ENCODE measurements around the gene MAP2K1. TPM values are rescaled to one million over a fixed set of nuclear protein-coding genes. Genes with fewer than 3 reads are reported as not detected.
A peak's percentile ranks its signal among the peaks of the same experiment; 100 is the strongest.

Gene MAP2K1
- polyA plus RNA-seq, 1 of the 3 experiments (the other 2 are of a cell fraction) = 21.8 TPM

- Histone ChIP-seq H3K9ac (peak overlapping the region; percentile 84), H3F3A (replicated peaks; ENCODE audit: insufficient read depth) (peaks cover 13% of the 10 kb centered on the region), H3K36me3 (replicated peaks in 1 of 2; ENCODE audit: control insufficient read depth in 1 of 2, insufficient read depth in 2 of 2, low read length in 1 of 2) (peaks cover 3% of the 10 kb centered on the region in 2 experiments), H2AFZ (ENCODE audit: low read depth) (peak overlapping the region; percentile 89), H3K27ac (ENCODE audit: low read depth in 2 of 2, low read length in 1 of 2) (peak overlapping the region; percentile 47 to 67; a peak in 3 of 4 replicates), H3K4me1 (ENCODE audit: control insufficient read depth in 1 of 2, insufficient read depth in 2 of 2, low read depth in 1 of 2, low read length in 1 of 2) (peaks cover 0 to 3% of the 10 kb centered on the region in 2 experiments; a peak in 1 of 4 replicates), H4K20me1 (ENCODE audit: insufficient read depth) (no peaks in the 10 kb centered on the region), H3K9me3 (no peaks in the 10 kb centered on the region), H3K27me3 (ENCODE audit: insufficient read depth) (no peaks in the 10 kb centered on the region), H3K79me2 (ENCODE audit: insufficient read depth) (peaks cover 20% of the 10 kb centered on the region; the same call in 1 of the 2 replicates), H3K9me2 (no peaks in the 10 kb centered on the region), H3K4me3 (ENCODE audit: low read depth in 2 of 2, low read length in 1 of 2) (peak overlapping the region; percentile 64 to 86), H3K4me2 (peak overlapping the region; percentile 98)
- WGBS (ENCODE audit: low lambda C conversion rate) = 2% methylated on average over 12 of the region's 12 CpGs
- ChIA-PET CTCF (interaction anchor here (1.2 to 4.5 kb wide), 3 partner anchors 13 to 142 kb away, joined by 3 to 24 read pairs (median 3); partner anchors contain the start of genes MAP2K1 and SNAPC5), POLR2A (no interaction called here)
- DNase-seq = no peak
- TF ChIP-seq TAF1 (IDR thresholded peaks at IDR 0.05; ENCODE audit: borderline replicate concordance, low read depth, low read length) (no peak), RFX5 (IDR thresholded peaks at IDR 0.05; ENCODE audit: low read length) (no peak), FOXJ3 (CRISPR knock-in tag; IDR thresholded peaks at IDR 0.05) (no peak), GATA2 (CRISPR knock-in tag; IDR thresholded peaks at IDR 0.05) (no peak), IRF3 (IDR thresholded peaks at IDR 0.05; ENCODE audit: low read depth, low read length) (no peak), MAX (IDR thresholded peaks at IDR 0.05; ENCODE audit: low read depth) (no peak), SIN3A (IDR thresholded peaks at IDR 0.05; ENCODE audit: borderline replicate concordance, low read depth, low read length) (no peak), JUND (IDR thresholded peaks at IDR 0.05) (no peak), PBX3 (IDR thresholded peaks at IDR 0.05) (no peak), MEF2A (IDR thresholded peaks at IDR 0.05; ENCODE audit: borderline replicate concordance, low read depth) (no peak), FOXM1 (IDR thresholded peaks at IDR 0.05; ENCODE audit: low read depth) (no peak), RXRA (IDR thresholded peaks at IDR 0.05; ENCODE audit: borderline replicate concordance, low read depth) (no peak), TCF12 (IDR thresholded peaks at IDR 0.05) (no peak), USF1 (IDR thresholded peaks at IDR 0.05; ENCODE audit: borderline replicate concordance, low read depth) (no peak), SMC3 (IDR thresholded peaks at IDR 0.05; ENCODE audit: low read depth, low read length) (no peak), RAD21 (IDR thresholded peaks at IDR 0.05; ENCODE audit: low read length) (no peak), CHD2 (IDR thresholded peaks at IDR 0.05; ENCODE audit: low read length, partially characterized antibody) (no peak), ELF1 (IDR thresholded peaks at IDR 0.05) (no peak), ZBTB33 (IDR thresholded peaks at IDR 0.05; ENCODE audit: borderline replicate concordance, low read depth) (no peak)
Observed at GRCh38 chr15:66356077-66356358, 30.7 kb upstream of the MAP2K1 start.

Measured in SK-N-SH (cell line).